ENCODE data around the gene STARD5. TPM values are rescaled to one million over a fixed set of nuclear protein-coding genes. Genes with fewer than 3 reads are reported as not detected.

The STARD5 gene
- total RNA-seq, 2 donors from 2014 or later = 2.0 to 5.4 TPM

DNA sequence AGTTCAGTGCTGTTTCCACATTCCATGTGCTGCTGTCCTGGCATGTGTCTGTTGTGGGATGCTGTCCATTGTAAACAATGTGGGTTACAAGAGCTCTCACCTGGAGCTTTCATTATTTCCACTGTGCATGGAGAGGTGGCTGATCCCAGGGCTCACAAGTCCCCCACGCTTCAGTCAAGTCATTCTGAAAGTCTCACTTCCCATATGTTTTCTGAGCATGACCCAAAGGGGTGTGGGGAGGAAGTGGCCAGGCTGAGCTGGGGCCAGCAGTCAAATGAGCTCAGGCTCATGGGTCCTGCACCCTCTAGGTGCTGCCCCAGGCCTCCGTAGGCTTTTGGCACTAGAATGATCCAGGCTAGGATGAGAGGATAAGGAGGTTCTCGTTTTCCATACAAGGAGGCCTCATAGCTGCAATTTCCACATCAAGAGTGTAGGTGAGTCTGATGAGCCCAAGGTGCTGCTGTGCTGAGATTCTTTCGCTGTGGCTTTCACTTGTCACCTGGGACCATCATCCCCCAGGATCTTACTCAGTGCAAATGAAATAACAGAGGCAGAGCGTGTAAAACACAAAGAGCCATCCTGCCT, 22.0 kb downstream of the STARD5 start:
- Histone ChIP-seq H3K4me1 (ENCODE audit: control insufficient read depth, insufficient read depth, low read length) (no peaks in the 10 kb centered on the region), H3K9ac (ENCODE audit: extremely low read depth, low read length, poor library complexity, severe bottlenecking) (no peak overlapping the region), H3K36me3 (ENCODE audit: control insufficient read depth, insufficient read depth, low read length) (no peaks in the 10 kb centered on the region), H3K27me3 (ENCODE audit: control insufficient read depth, insufficient read depth, low read length, poor library complexity, severe bottlenecking) (no peaks in the 10 kb centered on the region), H3K27ac (ENCODE audit: low read depth, low read length) (no peak overlapping the region), H3K9me3 (ENCODE audit: control insufficient read depth, low read length) (no peaks in the 10 kb centered on the region), H3K4me3 (ENCODE audit: low read length) (no peak overlapping the region)
- Mint-ChIP-seq H3K27me3 (ENCODE audit: insufficient read depth) (peaks cover 13% of the 10 kb centered on the region), H3K9me3 (no peaks in the 10 kb centered on the region), H3K4me1 (peaks cover 4% of the 10 kb centered on the region), H3K36me3 (ENCODE audit: low read depth) (no peaks in the 10 kb centered on the region), H3K27ac (no peak overlapping the region), H3K4me3 (no peak overlapping the region)
- TF ChIP-seq CTCF (conservative IDR thresholded peaks at IDR 0.05) = no peak
- 89 to 90% methylated on average over 3 to 5 of the region's 5 CpGs for WGBS, 2 experiments (ENCODE audit: insufficient coverage in 1 of 2, insufficient read length in 1 of 2)
- no peak for DNase-seq

GRCh38 chr15:81301385-81301784, 22.6 kb downstream of the STARD5 start:
- no peak for DNase-seq
- no peaks in the 10 kb centered on the region for H3K4me1 ChIP-seq (ENCODE audit: control insufficient read depth, insufficient read depth, low read length)
- H3K27ac ChIP-seq (ENCODE audit: low read depth, low read length) = no peak overlapping the region
- Mint-ChIP-seq H3K4me3 (no peak overlapping the region), H3K36me3 (ENCODE audit: low read depth) (no peaks in the 10 kb centered on the region), H3K9me3 (no peaks in the 10 kb centered on the region), H3K27me3 (ENCODE audit: insufficient read depth) (peaks cover 15% of the 10 kb centered on the region), H3K4me1 (peaks cover 9% of the 10 kb centered on the region), H3K27ac (no peak overlapping the region)
- H3K27me3 ChIP-seq (ENCODE audit: control insufficient read depth, insufficient read depth, low read length, poor library complexity, severe bottlenecking) = no peaks in the 10 kb centered on the region
- H3K9me3 ChIP-seq (ENCODE audit: control insufficient read depth, low read length) = no peaks in the 10 kb centered on the region
- no peak overlapping the region for H3K9ac ChIP-seq (ENCODE audit: extremely low read depth, low read length, poor library complexity, severe bottlenecking)
- H3K36me3 ChIP-seq (ENCODE audit: control insufficient read depth, insufficient read depth, low read length) = no peaks in the 10 kb centered on the region
- 93 to 100% methylated on average over 2 to 4 of the region's 4 CpGs for WGBS, 2 experiments (ENCODE audit: insufficient coverage in 1 of 2, insufficient read length in 1 of 2)
- TF ChIP-seq CTCF (conservative IDR thresholded peaks at IDR 0.05) = no peak
- H3K4me3 ChIP-seq (ENCODE audit: low read length) = no peak overlapping the region

GRCh38 chr15:81299630-81300273, 24.2 kb downstream of the STARD5 start:
- 88 to 89% methylated on average over 6 to 14 of the region's 14 CpGs for WGBS, 2 experiments (ENCODE audit: insufficient coverage in 1 of 2, insufficient read length in 1 of 2)
- H3K9ac ChIP-seq (ENCODE audit: extremely low read depth, low read length, poor library complexity, severe bottlenecking) = no peak overlapping the region
- no peaks in the 10 kb centered on the region for H3K4me1 ChIP-seq (ENCODE audit: control insufficient read depth, insufficient read depth, low read length)
- H3K9me3 Mint-ChIP-seq = no peaks in the 10 kb centered on the region
- H3K27me3 Mint-ChIP-seq (ENCODE audit: insufficient read depth) = peaks cover 26% of the 10 kb centered on the region
- no peak overlapping the region for H3K4me3 ChIP-seq (ENCODE audit: low read length)
- no peaks in the 10 kb centered on the region for H3K36me3 ChIP-seq (ENCODE audit: control insufficient read depth, insufficient read depth, low read length)
- H3K4me3 Mint-ChIP-seq = no peak overlapping the region
- H3K27ac ChIP-seq (ENCODE audit: low read depth, low read length) = no peak overlapping the region
- peaks cover 10% of the 10 kb centered on the region for H3K4me1 Mint-ChIP-seq
- no peak for DNase-seq
- H3K9me3 ChIP-seq (ENCODE audit: control insufficient read depth, low read length) = no peaks in the 10 kb centered on the region
- no peaks in the 10 kb centered on the region for H3K27me3 ChIP-seq (ENCODE audit: control insufficient read depth, insufficient read depth, low read length, poor library complexity, severe bottlenecking)
- no peak overlapping the region for H3K27ac Mint-ChIP-seq
- no peaks in the 10 kb centered on the region for H3K36me3 Mint-ChIP-seq (ENCODE audit: low read depth)
- no peak for TF ChIP-seq CTCF (conservative IDR thresholded peaks at IDR 0.05)
